H1 (cell line): ENCODE measurements around the gene IFT25. TPM values are rescaled to one million over a fixed set of nuclear protein-coding genes. Genes with fewer than 3 reads are reported as not detected.

Source experiments
- HDAC6 ChIP-seq: IDR thresholded peaks from one replicate; pipeline ENCODE4 v1.7.1; 2012; ENCODE audit warnings: low read depth, mild to moderate bottlenecking, inconsistent platforms, low read length, moderate library complexity
- RAD21 ChIP-seq, 2 experiments: IDR thresholded peaks in 1 of 2; conservative IDR thresholded peaks in 1 of 2; 2 replicates each; pipeline ENCODE4 v1.6.1; 2011; ENCODE audit warnings: low read depth in 2 of 2, low read length in 2 of 2, improper control_type of control experiment in 1 of 2, inconsistent platforms in 1 of 2, mild to moderate bottlenecking in 1 of 2, moderate library complexity in 1 of 2
- SUZ12 ChIP-seq: fragments of 200-600 bp; sonication (generic); IDR thresholded peaks from 2 replicates; pipeline ENCODE4 v1.6.1; 2012; ENCODE audit warnings: mild to moderate bottlenecking, inconsistent platforms, low read length, moderate library complexity, mixed read lengths
- USF2 ChIP-seq: IDR thresholded peaks from 2 replicates; pipeline ENCODE4 v1.6.1; 2011; ENCODE audit warnings: low read length, improper control_type of control experiment
- polyA plus RNA-seq, 7 experiments: library from polyadenylated mRNA; depleted of rRNA in 3 of 7; stranded (reverse) in 5 of 7; unstranded in 2 of 7; fragments of >200 nt in 5 of 7; fragments of 200-250 nt in 2 of 7; gene quantifications; 1 replicate in 5 of 7; 2 replicates in 1 of 7; 4 replicates in 1 of 7; pipeline versions ENCODE4 v1.2.1 to v1.2.3, GENCODE V29; 2011 to 2013; ENCODE audit warnings: missing spikeins in 2 of 7, mixed read lengths in 2 of 7
- total RNA-seq: library from RNA; stranded (reverse); fragmentation: NEBNext Ultra II Directional; extraction: Animal tissue kit (Norgen Biotek cat#: 25700); gene quantifications from 2 replicates; pipeline ENCODE4 v1.2.1, GENCODE V29; 2021

The IFT25 gene
- total and polyA plus RNA-seq, 2 of the 8 experiments (the other 6 are each of a cell fraction or from before 2014, with no cell fraction given): 15.0 to 36.3 TPM

DNA sequence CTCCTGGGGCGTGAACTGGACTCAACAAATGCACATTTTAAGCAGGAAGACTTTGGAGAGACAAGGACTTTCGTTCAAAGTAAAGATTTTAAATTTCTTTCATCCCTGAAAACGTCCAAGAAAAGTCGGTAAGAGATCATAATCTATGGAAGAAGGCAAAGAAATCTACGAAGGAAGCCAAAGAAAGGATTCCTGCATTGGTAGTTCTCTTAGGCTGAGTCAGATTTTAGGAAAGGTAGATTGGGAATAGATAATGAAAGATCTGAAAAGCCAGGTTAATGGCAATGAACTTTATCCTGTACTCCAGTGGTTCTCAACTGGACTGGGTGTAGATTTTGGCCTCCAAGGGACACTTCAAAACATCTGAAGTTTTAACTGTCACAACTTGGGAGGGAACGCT lies 2.4 kb downstream of the IFT25 start (continued):
- no peak for TF ChIP-seq USF2
- no peak for TF ChIP-seq HDAC6
- TF ChIP-seq SUZ12: no peak
- TF ChIP-seq RAD21 (IDR thresholded peaks at IDR 0.05 in 1 of 2, conservative IDR thresholded peaks at IDR 0.05 in 1 of 2; ENCODE audit: low read depth in 2 of 2, low read length in 2 of 2): no peak
